Measurements from ENCODE around the gene SEC63. TPM values are rescaled to one million over a fixed set of nuclear protein-coding genes. Genes with fewer than 3 reads are reported as not detected.
A peak's percentile ranks its signal among the peaks of the same experiment; 100 is the strongest.
"Not testable (repeated sequence)": the region's sequence is repeated elsewhere in the genome, so short reads cannot be mapped to it uniquely, and the experiment has no call there.

The SEC63 gene
- polyA plus RNA-seq, 2 donors: 14.9 to 23.0 TPM

DNA sequence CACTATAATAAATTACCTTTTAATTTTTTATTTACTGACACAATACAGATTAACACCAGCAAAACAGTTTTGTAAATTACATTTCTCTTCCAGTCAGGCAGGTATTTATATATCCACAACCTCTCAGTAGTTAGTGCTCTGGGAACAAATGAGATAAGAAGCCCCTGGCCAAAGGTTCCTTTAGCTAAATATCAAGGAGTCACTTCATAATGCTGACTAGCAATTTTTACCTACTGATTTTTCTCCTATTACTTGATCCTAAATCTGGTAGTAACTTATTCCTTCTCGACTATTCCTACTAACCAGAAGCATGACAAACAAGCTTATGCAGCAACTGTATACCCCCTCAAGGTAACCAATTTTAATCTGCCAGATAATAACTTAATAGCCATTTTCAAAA is 46.3 kb downstream of the SEC63 start:
- H3K27ac ChIP-seq (ENCODE audit: low read depth in 2 of 2, low read length in 1 of 2): no peak overlapping the region
- no peaks in the 10 kb centered on the region for H3K9me3 ChIP-seq (ENCODE audit: control insufficient read depth in 2 of 2, insufficient read depth in 1 of 2, low read depth in 1 of 2, low read length in 1 of 2)
- 74 to 87% methylated on average over 1 of the region's 1 CpG for WGBS, 2 donors
- no peaks in the 10 kb centered on the region for H3K27me3 ChIP-seq (ENCODE audit: control insufficient read depth in 1 of 2, insufficient read depth in 2 of 2, low read length in 2 of 2)
- H3K4me1 ChIP-seq (ENCODE audit: control insufficient read depth in 2 of 2, insufficient read depth in 2 of 2, low read length in 1 of 2): no peaks in the 10 kb centered on the region
- peaks cover 0 to 4% of the 10 kb centered on the region in 2 donors for H3K36me3 ChIP-seq (ENCODE audit: control insufficient read depth in 2 of 2, insufficient read depth in 2 of 2, low read length in 1 of 2)
- H3K4me3 ChIP-seq (ENCODE audit: low read depth in 1 of 2, low read length in 2 of 2): no peak overlapping the region

DNA sequence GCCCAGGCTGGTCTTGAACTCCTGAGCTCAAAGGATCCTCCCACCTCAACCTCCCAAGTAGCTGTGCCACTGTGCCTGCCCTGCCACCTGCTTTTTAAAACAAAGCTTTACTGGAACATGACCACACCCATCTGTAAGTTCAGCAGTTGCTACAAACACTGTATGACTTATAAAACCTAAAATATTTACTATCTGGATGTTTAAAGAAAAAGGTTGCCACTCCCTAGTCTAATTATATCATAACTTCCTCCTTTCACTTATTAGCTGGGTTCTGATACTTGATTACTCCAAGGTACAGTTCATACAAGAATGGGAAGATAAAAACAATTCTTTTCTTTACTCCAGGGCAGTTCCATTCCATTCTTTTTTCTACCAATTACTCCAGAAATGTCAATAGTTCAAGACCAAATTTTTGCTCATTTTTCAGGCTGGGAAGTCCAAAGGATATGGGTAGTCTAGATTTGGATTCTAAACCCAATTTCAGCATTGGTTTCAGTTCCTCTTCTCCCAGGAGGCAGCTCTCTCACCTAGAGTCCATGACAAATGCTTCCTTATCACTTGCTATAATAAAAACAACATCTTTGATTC is 63.1 kb downstream of the SEC63 start:
- no peaks in the 10 kb centered on the region for H3K27me3 ChIP-seq (ENCODE audit: control insufficient read depth in 1 of 2, insufficient read depth in 2 of 2, low read length in 2 of 2)
- H3K36me3 ChIP-seq (ENCODE audit: control insufficient read depth in 2 of 2, insufficient read depth in 2 of 2, low read length in 1 of 2): peaks cover 3 to 7% of the 10 kb centered on the region in 2 donors
- H3K27ac ChIP-seq (ENCODE audit: low read depth in 2 of 2, low read length in 1 of 2): peak overlapping the region; percentile 4 to 70
- H3K4me1 ChIP-seq (ENCODE audit: control insufficient read depth in 2 of 2, insufficient read depth in 2 of 2, low read length in 1 of 2): no peaks in the 10 kb centered on the region
- H3K4me3 ChIP-seq (ENCODE audit: low read depth in 1 of 2, low read length in 2 of 2): no peak overlapping the region
- no peaks in the 10 kb centered on the region for H3K9me3 ChIP-seq (ENCODE audit: control insufficient read depth in 2 of 2, insufficient read depth in 1 of 2, low read depth in 1 of 2, low read length in 1 of 2)

DNA sequence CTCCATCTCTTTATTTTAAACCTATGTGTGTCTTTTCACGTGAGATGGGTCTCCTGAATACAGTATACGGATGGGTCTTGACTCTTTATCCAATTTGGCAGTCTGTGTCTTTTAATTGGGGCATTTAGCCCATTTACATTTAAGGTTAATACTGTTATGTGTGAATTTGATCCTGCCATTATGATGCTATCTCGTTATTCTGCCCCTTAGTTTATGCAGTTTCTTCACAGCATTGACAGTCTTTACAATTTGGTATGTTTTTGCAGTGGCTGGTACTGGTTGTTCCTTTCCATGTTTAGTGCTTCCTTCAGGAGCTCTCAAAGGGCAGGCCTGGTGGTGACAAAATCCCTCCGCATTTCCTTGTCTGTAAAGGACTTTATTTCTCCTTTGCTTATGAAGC is 67.6 kb downstream of the SEC63 start:
- H3K27ac ChIP-seq (ENCODE audit: low read depth in 2 of 2, low read length in 1 of 2); H3K36me3 ChIP-seq (ENCODE audit: control insufficient read depth in 2 of 2, insufficient read depth in 2 of 2, low read length in 1 of 2); H3K4me3 ChIP-seq (ENCODE audit: low read depth in 1 of 2, low read length in 2 of 2); H3K4me1 ChIP-seq (ENCODE audit: control insufficient read depth in 2 of 2, insufficient read depth in 2 of 2, low read length in 1 of 2); H3K9me3 ChIP-seq (ENCODE audit: control insufficient read depth in 2 of 2, insufficient read depth in 1 of 2, low read depth in 1 of 2, low read length in 1 of 2); H3K27me3 ChIP-seq (ENCODE audit: control insufficient read depth in 1 of 2, insufficient read depth in 2 of 2, low read length in 2 of 2): not testable (repeated sequence)
- 98% methylated on average over 4 of the region's 4 CpGs for WGBS, 2 donors

DNA sequence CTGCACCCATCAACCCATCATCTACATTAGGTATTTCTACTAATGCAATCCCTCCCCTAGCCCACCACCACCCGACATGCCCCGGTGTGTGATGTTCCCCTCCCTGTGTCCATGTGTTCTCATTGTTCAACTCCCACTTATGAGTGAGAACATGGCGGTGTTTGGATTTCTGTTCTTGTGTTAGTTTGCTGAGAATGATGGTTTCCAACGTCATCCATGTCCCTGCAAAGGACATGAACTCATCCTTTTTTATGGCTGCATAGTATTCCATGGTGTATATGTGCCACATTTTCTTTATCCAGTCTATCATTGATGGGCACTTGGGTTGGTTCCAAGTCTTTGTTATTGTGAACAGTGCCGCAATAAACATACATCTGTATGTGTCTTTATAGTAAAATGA is 72.1 kb downstream of the SEC63 start:
- H3K9me3 ChIP-seq (ENCODE audit: control insufficient read depth in 2 of 2, insufficient read depth in 1 of 2, low read depth in 1 of 2, low read length in 1 of 2); H3K27ac ChIP-seq (ENCODE audit: low read depth in 2 of 2, low read length in 1 of 2); H3K4me1 ChIP-seq (ENCODE audit: control insufficient read depth in 2 of 2, insufficient read depth in 2 of 2, low read length in 1 of 2); H3K27me3 ChIP-seq (ENCODE audit: control insufficient read depth in 1 of 2, insufficient read depth in 2 of 2, low read length in 2 of 2); H3K36me3 ChIP-seq (ENCODE audit: control insufficient read depth in 2 of 2, insufficient read depth in 2 of 2, low read length in 1 of 2); H3K4me3 ChIP-seq (ENCODE audit: low read depth in 1 of 2, low read length in 2 of 2): not testable (repeated sequence)
- 94 to 98% methylated on average over 5 of the region's 5 CpGs for WGBS, 2 donors

DNA sequence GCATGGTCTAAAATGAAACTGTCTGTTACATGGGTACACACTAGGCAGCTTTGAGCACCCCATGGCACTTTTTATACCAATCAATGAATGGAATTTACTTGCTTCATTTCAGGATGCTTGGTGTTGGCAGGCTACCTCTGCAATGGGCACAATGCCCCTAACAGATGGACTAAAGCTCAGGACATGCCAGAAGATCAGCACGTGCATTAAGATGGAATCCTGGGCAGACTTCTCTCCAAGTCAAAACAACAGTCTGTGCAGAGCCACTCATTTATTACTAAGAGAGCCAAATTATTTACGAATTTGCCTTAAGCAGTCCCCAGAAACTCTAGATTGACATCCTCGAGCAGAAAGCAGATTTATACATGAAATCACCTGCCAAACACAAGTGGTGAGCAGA is 78.1 kb downstream of the SEC63 start:
- no peaks in the 10 kb centered on the region for H3K27me3 ChIP-seq (ENCODE audit: control insufficient read depth in 1 of 2, insufficient read depth in 2 of 2, low read length in 2 of 2)
- no peak overlapping the region for H3K4me3 ChIP-seq (ENCODE audit: low read depth in 1 of 2, low read length in 2 of 2)
- H3K27ac ChIP-seq (ENCODE audit: low read depth in 2 of 2, low read length in 1 of 2): no peak overlapping the region
- WGBS, 2 donors: 63 to 74% methylated on average over 3 of the region's 3 CpGs
- H3K4me1 ChIP-seq (ENCODE audit: control insufficient read depth in 2 of 2, insufficient read depth in 2 of 2, low read length in 1 of 2): no peaks in the 10 kb centered on the region
- H3K36me3 ChIP-seq (ENCODE audit: control insufficient read depth in 2 of 2, insufficient read depth in 2 of 2, low read length in 1 of 2): no peaks in the 10 kb centered on the region
- no peaks in the 10 kb centered on the region for H3K9me3 ChIP-seq (ENCODE audit: control insufficient read depth in 2 of 2, insufficient read depth in 1 of 2, low read depth in 1 of 2, low read length in 1 of 2)

DNA sequence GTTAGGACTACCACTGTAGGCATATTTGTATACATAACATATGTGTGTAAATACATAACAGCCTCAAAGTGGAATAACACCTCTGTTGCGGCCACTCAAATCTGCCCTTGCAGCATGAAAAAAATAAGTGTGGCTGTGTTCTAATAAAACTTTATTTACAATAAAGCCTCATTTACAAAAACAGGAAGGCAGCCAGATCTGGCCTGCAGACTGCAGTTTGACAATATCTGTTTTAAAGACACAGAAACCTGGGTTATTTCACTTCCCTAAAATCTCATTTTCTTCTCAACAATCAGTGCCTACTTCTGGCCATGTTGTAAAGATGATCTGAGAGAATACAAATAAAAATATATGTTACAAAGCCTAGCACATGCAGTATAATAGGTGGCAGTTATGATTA is 80.0 kb downstream of the SEC63 start:
- Histone ChIP-seq H3K9me3 (ENCODE audit: control insufficient read depth in 2 of 2, insufficient read depth in 1 of 2, low read depth in 1 of 2, low read length in 1 of 2) (no peaks in the 10 kb centered on the region), H3K27me3 (ENCODE audit: control insufficient read depth in 1 of 2, insufficient read depth in 2 of 2, low read length in 2 of 2) (no peaks in the 10 kb centered on the region), H3K36me3 (ENCODE audit: control insufficient read depth in 2 of 2, insufficient read depth in 2 of 2, low read length in 1 of 2) (no peaks in the 10 kb centered on the region), H3K27ac (ENCODE audit: low read depth in 2 of 2, low read length in 1 of 2) (no peak overlapping the region), H3K4me1 (ENCODE audit: control insufficient read depth in 2 of 2, insufficient read depth in 2 of 2, low read length in 1 of 2) (no peaks in the 10 kb centered on the region), H3K4me3 (ENCODE audit: low read depth in 1 of 2, low read length in 2 of 2) (no peak overlapping the region)
- 98 to 100% methylated on average over 1 of the region's 1 CpG for WGBS, 2 donors

DNA sequence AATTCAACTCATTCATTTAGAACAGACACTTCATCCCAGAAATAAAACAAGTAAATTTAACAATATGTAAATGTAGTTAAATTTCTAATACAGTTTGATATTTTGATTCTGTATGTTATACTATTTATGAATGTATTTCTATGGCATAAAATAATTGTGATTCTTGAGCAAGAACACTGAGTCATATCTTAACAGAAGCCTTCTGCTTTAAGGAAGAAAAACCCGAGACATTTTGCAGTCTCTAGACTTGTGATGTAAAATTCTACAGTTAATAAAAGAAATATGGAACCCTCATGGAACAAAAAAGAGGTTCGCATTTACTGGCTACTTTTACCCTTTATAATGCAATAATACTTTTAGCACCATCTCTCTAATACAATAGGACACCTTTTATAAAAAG is 86.0 kb downstream of the SEC63 start:
- Histone ChIP-seq H3K4me1 (ENCODE audit: control insufficient read depth in 2 of 2, insufficient read depth in 2 of 2, low read length in 1 of 2) (no peaks in the 10 kb centered on the region), H3K27me3 (ENCODE audit: control insufficient read depth in 1 of 2, insufficient read depth in 2 of 2, low read length in 2 of 2) (no peaks in the 10 kb centered on the region), H3K9me3 (ENCODE audit: control insufficient read depth in 2 of 2, insufficient read depth in 1 of 2, low read depth in 1 of 2, low read length in 1 of 2) (no peaks in the 10 kb centered on the region), H3K36me3 (ENCODE audit: control insufficient read depth in 2 of 2, insufficient read depth in 2 of 2, low read length in 1 of 2) (peaks cover 0 to 3% of the 10 kb centered on the region in 2 donors), H3K4me3 (ENCODE audit: low read depth in 1 of 2, low read length in 2 of 2) (no peak overlapping the region), H3K27ac (ENCODE audit: low read depth in 2 of 2, low read length in 1 of 2) (no peak overlapping the region)
- 91% methylated on average over 2 of the region's 2 CpGs for WGBS, 2 donors

DNA sequence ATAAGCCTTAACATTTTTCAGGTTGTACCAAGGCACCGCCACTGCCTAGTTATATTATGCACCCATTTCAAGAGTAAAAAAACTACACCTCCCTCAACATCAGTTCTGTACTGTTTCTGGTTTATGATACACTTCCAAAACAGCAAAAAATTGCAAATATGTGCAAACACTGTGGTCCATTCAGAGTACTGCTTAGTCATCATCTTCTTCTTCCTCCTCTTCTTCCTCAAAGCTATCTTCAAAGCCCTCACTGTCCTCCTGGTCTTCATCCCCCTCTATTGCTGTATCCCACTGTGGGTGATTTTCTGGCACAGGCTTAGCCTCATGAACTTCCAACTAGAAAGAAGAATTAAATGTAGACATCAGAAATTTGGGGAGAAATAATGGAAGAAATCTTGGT is 86.5 kb downstream of the SEC63 start:
- not testable (repeated sequence) for H3K4me3 ChIP-seq (ENCODE audit: low read depth in 1 of 2, low read length in 2 of 2); H3K4me1 ChIP-seq (ENCODE audit: control insufficient read depth in 2 of 2, insufficient read depth in 2 of 2, low read length in 1 of 2); H3K27ac ChIP-seq (ENCODE audit: low read depth in 2 of 2, low read length in 1 of 2); H3K9me3 ChIP-seq (ENCODE audit: control insufficient read depth in 2 of 2, insufficient read depth in 1 of 2, low read depth in 1 of 2, low read length in 1 of 2); H3K36me3 ChIP-seq (ENCODE audit: control insufficient read depth in 2 of 2, insufficient read depth in 2 of 2, low read length in 1 of 2); H3K27me3 ChIP-seq (ENCODE audit: control insufficient read depth in 1 of 2, insufficient read depth in 2 of 2, low read length in 2 of 2)
- 94 to 97% methylated on average over 1 of the region's 1 CpG for WGBS, 2 donors

DNA sequence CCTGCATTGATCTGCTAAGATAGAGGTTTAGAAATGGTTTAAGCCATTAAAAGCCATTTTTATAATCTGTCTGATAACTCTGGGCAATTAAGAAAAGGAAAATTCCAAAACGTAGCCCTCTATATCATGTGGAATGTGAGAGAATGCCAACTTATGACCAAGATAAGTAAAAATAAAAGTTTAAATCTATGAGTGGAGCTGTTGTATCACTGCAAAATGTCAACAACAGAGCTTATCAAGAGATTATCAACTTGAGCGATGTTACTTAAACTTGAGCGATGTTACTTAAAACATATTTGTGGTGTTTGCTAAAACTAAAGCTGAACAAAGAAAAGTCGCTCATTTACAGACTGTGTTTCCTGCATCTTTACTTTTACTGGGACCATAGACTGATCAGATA is 87.0 kb downstream of the SEC63 start:
- no peaks in the 10 kb centered on the region for H3K9me3 ChIP-seq (ENCODE audit: control insufficient read depth in 2 of 2, insufficient read depth in 1 of 2, low read depth in 1 of 2, low read length in 1 of 2)
- no peak overlapping the region for H3K4me3 ChIP-seq (ENCODE audit: low read depth in 1 of 2, low read length in 2 of 2)
- H3K27me3 ChIP-seq (ENCODE audit: control insufficient read depth in 1 of 2, insufficient read depth in 2 of 2, low read length in 2 of 2): no peaks in the 10 kb centered on the region
- H3K4me1 ChIP-seq (ENCODE audit: control insufficient read depth in 2 of 2, insufficient read depth in 2 of 2, low read length in 1 of 2): no peaks in the 10 kb centered on the region
- no peak overlapping the region for H3K27ac ChIP-seq (ENCODE audit: low read depth in 2 of 2, low read length in 1 of 2)
- WGBS, 2 donors: 85 to 92% methylated on average over 4 of the region's 4 CpGs
- H3K36me3 ChIP-seq (ENCODE audit: control insufficient read depth in 2 of 2, insufficient read depth in 2 of 2, low read length in 1 of 2): peaks cover 0 to 3% of the 10 kb centered on the region in 2 donors

DNA sequence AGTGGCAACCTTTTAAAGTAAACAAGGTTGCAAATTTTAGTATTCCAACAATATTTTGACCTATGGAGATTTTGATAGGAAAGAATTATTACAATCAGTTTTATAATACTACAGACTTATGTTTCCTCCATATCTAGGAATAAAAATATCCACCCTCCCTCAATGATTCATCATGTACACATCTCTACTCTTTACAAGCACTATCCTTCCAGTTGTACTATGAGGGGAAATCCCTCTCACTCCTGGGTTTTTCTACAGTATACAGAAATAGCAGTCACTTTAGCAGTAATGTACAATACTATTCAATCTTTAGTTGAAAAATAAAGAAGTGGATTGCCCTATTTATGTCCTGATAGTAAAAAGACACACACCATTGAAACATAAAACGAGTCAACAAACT is 87.6 kb downstream of the SEC63 start:
- 69 to 83% methylated on average over 1 of the region's 1 CpG for WGBS, 2 donors
- no peak overlapping the region for H3K27ac ChIP-seq (ENCODE audit: low read depth in 2 of 2, low read length in 1 of 2)
- peaks cover 0 to 3% of the 10 kb centered on the region in 2 donors for H3K36me3 ChIP-seq (ENCODE audit: control insufficient read depth in 2 of 2, insufficient read depth in 2 of 2, low read length in 1 of 2)
- H3K9me3 ChIP-seq (ENCODE audit: control insufficient read depth in 2 of 2, insufficient read depth in 1 of 2, low read depth in 1 of 2, low read length in 1 of 2): no peaks in the 10 kb centered on the region
- no peaks in the 10 kb centered on the region for H3K4me1 ChIP-seq (ENCODE audit: control insufficient read depth in 2 of 2, insufficient read depth in 2 of 2, low read length in 1 of 2)
- no peak overlapping the region for H3K4me3 ChIP-seq (ENCODE audit: low read depth in 1 of 2, low read length in 2 of 2)
- H3K27me3 ChIP-seq (ENCODE audit: control insufficient read depth in 1 of 2, insufficient read depth in 2 of 2, low read length in 2 of 2): no peaks in the 10 kb centered on the region

Measured in esophagus (tissue), 2 donors.